Measurements from ENCODE around the gene AFDN.

DNA sequence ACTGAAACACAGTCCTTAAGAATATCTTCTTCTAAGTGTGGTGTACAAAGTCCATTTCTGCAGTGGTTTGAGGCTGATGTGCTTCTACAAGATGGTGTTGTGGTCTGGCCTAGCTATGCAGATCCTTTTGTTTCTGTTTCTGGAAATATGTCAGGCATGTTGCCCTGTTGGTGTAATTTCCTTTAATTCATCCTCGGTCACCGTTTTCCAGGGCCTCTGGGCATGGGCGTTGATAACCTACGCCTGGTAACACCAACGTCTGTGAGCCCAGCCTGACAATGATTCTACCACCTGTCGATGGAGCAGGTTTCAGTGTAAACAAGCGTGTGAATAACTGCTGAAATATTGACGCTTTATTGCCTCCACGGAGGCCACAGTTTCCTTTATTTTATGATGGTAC, 33.3 kb upstream of the AFDN start:
- no peak for TF ChIP-seq ARNT (IDR thresholded peaks at IDR 0.05)
- TF ChIP-seq SP1 (IDR thresholded peaks at IDR 0.05) = no peak
- TF ChIP-seq FOXM1 (IDR thresholded peaks at IDR 0.05; ENCODE audit: borderline replicate concordance) = no peak
- TF ChIP-seq L3MBTL2 (conservative IDR thresholded peaks at IDR 0.05) = no peak
